HAP-1 (cell line): Measurements from ENCODE around the gene MEAK7.
"Not testable (repeated sequence)": the region's sequence is repeated elsewhere in the genome, so short reads cannot be mapped to it uniquely, and the experiment has no call there.

Experiments used
- DNase-seq, 2 experiments: peaks; one replicate each; pipeline ENCODE4 v3.0.0-alpha.2; 2016 to 2020; ENCODE audit warnings: low spot score in 2 of 2
- H3K27me3 ChIP-seq: fragments of 250-450 bp; sonication (Bioruptor Pico); 2 replicates; pipeline ENCODE4 v1.5.1; 2020; ENCODE audit warnings: low read depth, mild to moderate bottlenecking, moderate library complexity
- H3K36me3 ChIP-seq: fragments of 250-450 bp; sonication (Bioruptor Pico); replicated peaks from 2 replicates; pipeline ENCODE4 v1.5.1; 2020; ENCODE audit warnings: mild to moderate bottlenecking
- H3K4me1 ChIP-seq: fragments of 250-450 bp; sonication (Bioruptor Pico); 2 replicates; pipeline ENCODE4 v1.5.1; 2020; ENCODE audit warnings: mild to moderate bottlenecking
- H3K4me3 ChIP-seq: fragments of 250-450 bp; sonication (Bioruptor Pico); 2 replicates; pipeline ENCODE4 v1.5.1; 2020; ENCODE audit warnings: mild to moderate bottlenecking, moderate library complexity
- H3K9me3 ChIP-seq: fragments of 250-450 bp; sonication (Bioruptor Pico); 2 replicates; pipeline ENCODE4 v1.5.1; 2020; ENCODE audit warnings: mild to moderate bottlenecking, moderate library complexity
- in situ Hi-C: fragments of 300-500 bp; cut with MboI; formaldehyde crosslinking; loops from 3 replicates; pipeline ENCODE4 v1.14.3; 2020; ENCODE audit warnings: low sequenced_read_pairs, inconsistent platforms, mixed read lengths

MEAK7 gene

GRCh38 chr16:84527532-84528269 lies 23.2 kb upstream of the MEAK7 start:
- H3K4me3 ChIP-seq, result no peak overlapping the region
- in situ Hi-C loops, result no loop called here
- H3K4me1 ChIP-seq, result peaks cover 4% of the 10 kb centered on the region; the same call in 1 of the 2 replicates
- no peaks in the 10 kb centered on the region for H3K36me3 ChIP-seq
- no peaks in the 10 kb centered on the region for H3K27me3 ChIP-seq
- no peak for DNase-seq
- H3K9me3 ChIP-seq, result no peaks in the 10 kb centered on the region; the same call in 1 of the 2 replicates

DNA sequence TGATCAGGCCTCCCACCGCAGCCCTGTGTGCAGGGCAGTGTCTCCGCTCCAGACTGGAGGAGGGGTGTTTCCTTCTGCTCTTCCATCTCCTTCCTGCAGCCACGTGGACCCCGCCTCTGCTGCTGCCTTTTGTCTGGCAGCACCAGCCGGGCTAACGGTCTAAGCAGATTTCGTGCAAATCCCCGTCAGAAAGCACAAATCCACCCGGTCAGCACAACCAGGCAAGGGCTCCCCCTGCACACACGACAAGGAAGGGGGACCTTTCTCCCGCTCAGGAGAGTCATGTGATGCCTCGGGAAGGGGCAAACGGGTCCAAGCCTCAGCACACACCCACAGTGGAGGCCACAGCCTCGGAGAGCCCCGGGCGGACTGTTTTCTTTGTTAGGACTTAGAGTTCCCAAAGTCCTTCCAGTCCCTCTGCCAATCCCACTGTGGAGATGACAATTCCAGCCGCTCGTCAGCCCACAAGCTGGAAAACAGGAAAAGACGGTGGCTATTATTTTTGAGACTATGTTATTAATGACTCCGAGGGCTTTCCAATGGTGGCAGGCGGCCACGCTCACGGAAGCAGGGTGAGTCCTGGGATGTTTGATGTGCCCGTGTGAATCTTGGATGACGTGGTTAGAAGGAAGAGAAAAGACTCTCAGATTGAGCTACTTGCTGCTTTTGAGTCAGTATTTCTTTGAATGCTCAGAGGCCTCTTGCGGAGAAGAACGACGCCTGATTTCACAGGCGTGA lies 22.5 kb upstream of the MEAK7 start:
- no peak overlapping the region for H3K4me3 ChIP-seq

GRCh38 chr16:84524941-84525581 lies 20.6 kb upstream of the MEAK7 start:
- H3K36me3 ChIP-seq, H3K4me3 ChIP-seq, H3K4me1 ChIP-seq, H3K27me3 ChIP-seq, DNase-seq, in situ Hi-C loops, H3K9me3 ChIP-seq: not testable (repeated sequence)

More for the DNA sequence above, 22.5 kb upstream of the MEAK7 start:
- H3K4me1 ChIP-seq, result 0 out of 2 replicates have a peak, but pooled peaks cover 2% of the 10 kb centered on the region
- no peaks in the 10 kb centered on the region for H3K36me3 ChIP-seq
- in situ Hi-C loops, result no loop called here
- H3K9me3 ChIP-seq, result no peaks in the 10 kb centered on the region; the same call in 1 of the 2 replicates
- DNase-seq, result peak in 1 of 2 experiments; percentile 39
- no peaks in the 10 kb centered on the region for H3K27me3 ChIP-seq

- H3K36me3 ChIP-seq, result no peaks in the 10 kb centered on the region
- 0 out of 2 replicates have a peak, but pooled peaks cover 2% of the 10 kb centered on the region for H3K4me1 ChIP-seq
- no peak for DNase-seq
- no peaks in the 10 kb centered on the region for H3K9me3 ChIP-seq
- in situ Hi-C loops, result no loop called here
- no peak overlapping the region for H3K4me3 ChIP-seq
- no peaks in the 10 kb centered on the region for H3K27me3 ChIP-seq
Observed at GRCh38 chr16:84524346-84524920, 20.0 kb upstream of the MEAK7 start.

DNA sequence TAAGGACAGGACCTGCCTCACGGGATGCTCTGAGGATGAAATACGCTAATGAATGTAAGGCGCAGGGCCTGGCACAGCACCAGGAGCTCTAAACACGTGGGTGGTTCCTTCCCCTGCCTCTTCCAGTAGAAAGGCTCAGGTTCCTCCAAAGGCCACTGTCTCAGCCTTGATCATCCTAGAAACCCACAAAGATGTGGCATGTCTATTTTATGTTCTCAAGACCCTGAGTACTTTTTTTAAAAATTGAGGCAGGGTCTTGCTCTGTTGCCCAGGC lies 17.0 kb upstream of the MEAK7 start:
- in situ Hi-C loops, result no loop called here
- no peaks in the 10 kb centered on the region for H3K4me1 ChIP-seq

GRCh38 chr16:84520725-84521496 lies 16.5 kb upstream of the MEAK7 start:
- in situ Hi-C loops, result no loop called here
- no peaks in the 10 kb centered on the region for H3K4me1 ChIP-seq
- no peaks in the 10 kb centered on the region for H3K36me3 ChIP-seq
- DNase-seq, result no peak
- no peak overlapping the region for H3K4me3 ChIP-seq
- H3K9me3 ChIP-seq, result no peaks in the 10 kb centered on the region
- H3K27me3 ChIP-seq, result no peaks in the 10 kb centered on the region

More for the DNA sequence above, 17.0 kb upstream of the MEAK7 start:
- Histone ChIP-seq H3K27me3 (no peaks in the 10 kb centered on the region), H3K9me3 (no peaks in the 10 kb centered on the region), H3K36me3 (no peaks in the 10 kb centered on the region), H3K4me3 (no peak overlapping the region)
- no peak for DNase-seq

DNA sequence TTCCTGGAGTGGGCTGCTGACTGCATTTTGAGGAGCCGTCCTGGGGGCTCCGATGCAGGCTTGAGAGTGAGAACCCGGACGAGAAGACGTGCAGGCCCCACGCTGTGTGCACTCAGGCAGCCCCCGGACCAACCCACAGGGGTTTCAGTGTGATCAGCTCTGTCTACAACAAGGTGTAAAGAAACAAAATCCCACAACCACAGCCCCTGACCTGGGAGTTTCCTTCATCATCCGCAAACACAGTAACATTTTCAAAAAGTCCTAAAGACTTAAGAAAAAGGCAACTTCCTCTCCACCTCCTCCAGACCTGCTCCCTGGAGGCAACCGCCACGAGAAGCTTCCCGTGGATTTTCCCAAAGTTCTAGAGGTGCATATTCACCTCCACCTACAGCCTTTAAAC lies 15.4 kb upstream of the MEAK7 start:
- no peak overlapping the region for H3K4me3 ChIP-seq
- no peaks in the 10 kb centered on the region for H3K4me1 ChIP-seq
- no peak for DNase-seq
- H3K27me3 ChIP-seq, result no peaks in the 10 kb centered on the region
- H3K36me3 ChIP-seq, result no peaks in the 10 kb centered on the region
- in situ Hi-C loops, result no loop called here
- no peaks in the 10 kb centered on the region for H3K9me3 ChIP-seq

DNA sequence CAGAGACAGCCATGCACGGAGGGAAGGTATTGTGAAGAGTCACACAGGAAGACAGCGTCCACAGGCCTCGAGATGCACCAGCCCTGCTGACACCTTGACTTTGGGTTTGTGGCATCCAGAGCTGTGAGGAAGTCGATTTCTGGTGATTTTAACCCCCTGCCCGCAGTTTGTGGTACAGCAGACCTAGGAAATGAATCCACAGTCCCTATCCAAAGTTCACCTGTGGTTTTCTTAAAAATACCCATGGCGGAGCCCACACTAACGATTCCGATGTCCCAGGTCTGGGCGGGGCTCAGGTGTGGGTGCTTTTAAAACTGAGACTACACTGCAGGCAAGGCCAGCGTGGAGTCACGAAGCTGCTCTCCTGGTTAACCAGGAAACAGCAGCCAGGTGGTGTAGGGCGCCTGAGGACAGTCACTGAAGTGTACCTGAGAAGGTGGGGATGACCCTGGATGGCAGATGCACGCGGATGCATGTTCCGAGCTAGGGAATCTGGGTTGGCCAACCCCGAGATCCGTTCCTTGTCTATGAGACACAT lies 14.4 kb upstream of the MEAK7 start:
- in situ Hi-C loops, result no loop called here
- DNase-seq, result no peak

GRCh38 chr16:84518220-84518619 lies 13.8 kb upstream of the MEAK7 start:
- H3K4me1 ChIP-seq, H3K27me3 ChIP-seq, in situ Hi-C loops, H3K36me3 ChIP-seq, H3K4me3 ChIP-seq, DNase-seq, H3K9me3 ChIP-seq: not testable (repeated sequence)

More for the DNA sequence above, 14.4 kb upstream of the MEAK7 start:
- no peaks in the 10 kb centered on the region for H3K9me3 ChIP-seq
- no peaks in the 10 kb centered on the region for H3K36me3 ChIP-seq
- H3K27me3 ChIP-seq, result no peaks in the 10 kb centered on the region
- no peak overlapping the region for H3K4me3 ChIP-seq
- H3K4me1 ChIP-seq, result no peaks in the 10 kb centered on the region

DNA sequence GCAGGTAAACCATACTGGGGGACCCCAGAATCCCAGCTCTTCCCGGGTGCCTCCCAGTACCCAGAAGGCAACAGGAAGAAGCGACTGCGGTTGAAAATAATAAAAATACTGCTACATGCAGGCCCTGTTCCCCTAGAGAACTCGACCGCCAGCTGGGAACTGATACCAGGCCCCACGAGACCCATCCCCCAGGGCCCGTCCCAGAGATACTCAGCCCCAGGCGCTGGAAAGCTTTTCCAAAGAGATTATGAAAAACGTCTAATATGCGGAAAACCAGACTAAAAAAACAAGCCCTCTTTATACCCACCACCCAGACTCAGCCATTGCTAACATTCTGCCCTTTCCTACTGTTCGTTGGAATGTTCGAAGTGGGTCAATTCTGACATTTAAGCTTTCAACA lies 12.9 kb upstream of the MEAK7 start:
- Histone ChIP-seq H3K36me3 (no peaks in the 10 kb centered on the region), H3K27me3 (no peaks in the 10 kb centered on the region), H3K4me1 (no peaks in the 10 kb centered on the region), H3K9me3 (no peaks in the 10 kb centered on the region), H3K4me3 (no peak overlapping the region)
- in situ Hi-C loops, result no loop called here
- DNase-seq, result peak in 1 of 2 experiments; percentile 34

DNA sequence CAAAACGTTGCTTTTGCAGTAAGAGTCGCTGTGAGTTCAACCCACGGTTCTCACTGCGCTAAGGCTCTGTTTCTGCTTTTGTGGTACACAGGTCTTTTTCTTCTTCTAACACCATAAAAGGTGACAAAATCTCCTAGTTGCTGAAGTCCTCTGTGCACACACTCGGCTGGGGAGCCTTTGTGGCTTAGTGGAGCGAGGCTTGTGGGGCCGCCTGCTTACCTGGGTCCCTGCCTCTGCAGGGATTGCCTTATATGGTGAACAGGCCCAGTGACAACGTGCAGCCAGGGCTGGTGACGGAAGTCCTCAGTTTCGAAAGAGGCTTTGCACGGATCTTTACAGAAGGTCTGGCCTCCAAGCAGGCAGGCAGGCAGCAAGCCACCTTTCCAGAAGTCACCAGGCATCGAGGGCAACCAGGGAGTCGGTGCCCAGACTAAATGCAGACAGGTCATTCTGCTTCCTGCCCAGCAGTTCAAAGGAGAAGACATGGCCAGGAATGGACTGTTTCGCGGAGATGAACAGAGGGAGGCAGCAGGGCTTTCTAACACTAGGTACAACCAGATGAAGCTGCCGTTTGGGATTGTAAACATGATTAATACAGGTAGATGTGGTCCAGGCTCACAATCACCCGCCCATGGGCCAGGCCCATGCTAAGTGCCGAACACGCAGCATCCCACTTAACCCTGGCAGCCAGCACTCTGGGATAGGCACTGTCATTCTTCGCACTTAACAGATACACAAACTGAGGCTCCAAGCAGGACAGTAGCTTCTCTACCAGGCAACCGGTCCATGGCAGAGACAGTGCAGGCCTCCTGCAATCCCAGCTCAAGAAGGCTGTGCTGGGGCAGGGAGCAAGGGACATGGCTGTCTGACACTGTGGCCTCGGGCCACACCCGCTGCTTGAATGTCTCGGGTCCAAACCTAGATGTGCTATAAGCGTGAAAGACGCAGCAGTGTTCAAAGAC lies 10.7 kb upstream of the MEAK7 start:
- H3K4me3 ChIP-seq, result no peak overlapping the region
- no peaks in the 10 kb centered on the region for H3K27me3 ChIP-seq
- H3K9me3 ChIP-seq, result no peaks in the 10 kb centered on the region
- in situ Hi-C loops, result loop anchor here (5.0 kb wide), 2 partner anchors 107 to 452 kb away; no protein-coding TSS in a partner anchor
- no peaks in the 10 kb centered on the region for H3K36me3 ChIP-seq
- no peak for DNase-seq
- H3K4me1 ChIP-seq, result peaks cover 7% of the 10 kb centered on the region

GRCh38 chr16:84514295-84514873 lies 9.9 kb upstream of the MEAK7 start:
- Histone ChIP-seq H3K9me3 (no peaks in the 10 kb centered on the region), H3K4me1 (peaks cover 7% of the 10 kb centered on the region), H3K27me3 (no peaks in the 10 kb centered on the region), H3K36me3 (no peaks in the 10 kb centered on the region), H3K4me3 (no peak overlapping the region)
- no peak for DNase-seq
- in situ Hi-C loops, result loop anchor here (5.0 kb wide), 2 partner anchors 108 to 453 kb away; no protein-coding TSS in a partner anchor
